Stimulated activated CD4-positive, alpha-beta T cell treated with anti-CD3 and anti-CD28 coated beads, Interleukin-2, amount 100 ng/mL, for 48 hours (primary cell): ENCODE data around the gene IFNA16.
A peak's percentile ranks its signal among the peaks of the same experiment; 100 is the strongest.
"Not testable (repeated sequence)": the region's sequence is repeated elsewhere in the genome, so short reads cannot be mapped to it uniquely, and the experiment has no call there.

Experiments
- DNase-seq, 2 donors: peaks; one replicate each; pipeline ENCODE4 v3.0.0-alpha.2; 2020

IFNA16 gene

DNA sequence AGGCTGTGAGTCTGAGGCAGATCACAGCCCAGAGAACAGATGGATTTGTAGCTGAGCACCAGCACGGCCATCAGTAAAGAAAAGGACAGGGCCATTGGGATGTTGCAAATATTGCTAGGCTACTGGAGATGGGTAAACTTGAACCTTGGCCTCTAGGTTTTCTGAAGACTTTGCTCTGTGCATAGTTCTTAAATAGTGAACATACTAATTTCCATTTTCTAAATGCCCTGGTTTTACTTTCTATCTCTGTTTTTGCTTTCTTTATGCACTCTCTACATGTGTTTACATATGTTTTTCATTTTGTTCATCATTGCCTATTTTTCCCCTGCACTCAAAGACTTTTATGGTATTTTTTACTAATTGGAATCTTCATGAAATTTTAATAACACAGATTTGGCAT is at the start of gene IFNA16:
IFNA16 (minus strand) TSS at position 101 of the 400 bp plus-strand sequence; CDS start at position 95, 6 bp downstream.
- not testable (repeated sequence) for DNase-seq

DNA sequence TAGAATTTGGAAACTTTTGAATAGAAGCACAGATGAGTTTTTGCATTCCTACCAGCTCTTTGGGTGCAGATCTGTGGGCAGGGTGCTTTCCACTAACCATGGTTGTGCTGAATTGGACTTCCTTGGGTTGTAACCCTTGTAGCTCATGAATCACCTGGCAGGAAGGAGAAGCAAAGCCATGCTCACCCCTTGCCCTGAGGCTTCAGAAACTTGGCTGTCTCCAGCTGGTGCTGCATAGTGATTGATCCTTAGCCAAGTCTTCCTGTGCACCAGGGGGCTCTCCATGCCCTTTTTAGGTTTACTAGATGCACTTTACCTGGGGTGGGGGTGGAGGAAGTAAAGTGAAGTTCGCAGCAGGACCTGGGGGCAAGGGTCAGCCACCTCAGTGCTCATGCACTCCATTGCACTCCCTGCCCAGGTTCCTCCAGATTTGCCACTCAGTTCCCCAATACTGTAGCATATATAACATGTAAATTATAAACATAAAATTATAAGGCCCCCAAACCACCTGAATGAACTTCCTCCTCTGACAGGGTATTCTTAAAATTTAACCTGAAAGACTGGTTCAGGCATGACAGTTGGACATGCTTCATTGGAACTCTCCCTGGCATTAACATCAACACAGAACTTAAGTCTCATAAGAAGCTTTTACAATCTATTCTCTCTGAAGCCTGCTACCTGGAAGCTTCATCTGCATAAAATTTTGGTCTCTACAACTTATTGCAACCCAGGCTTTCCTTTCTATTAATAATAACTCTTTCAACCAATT is 48.5 kb upstream of the IFNA16 start:
- DNase-seq: no peak

DNA sequence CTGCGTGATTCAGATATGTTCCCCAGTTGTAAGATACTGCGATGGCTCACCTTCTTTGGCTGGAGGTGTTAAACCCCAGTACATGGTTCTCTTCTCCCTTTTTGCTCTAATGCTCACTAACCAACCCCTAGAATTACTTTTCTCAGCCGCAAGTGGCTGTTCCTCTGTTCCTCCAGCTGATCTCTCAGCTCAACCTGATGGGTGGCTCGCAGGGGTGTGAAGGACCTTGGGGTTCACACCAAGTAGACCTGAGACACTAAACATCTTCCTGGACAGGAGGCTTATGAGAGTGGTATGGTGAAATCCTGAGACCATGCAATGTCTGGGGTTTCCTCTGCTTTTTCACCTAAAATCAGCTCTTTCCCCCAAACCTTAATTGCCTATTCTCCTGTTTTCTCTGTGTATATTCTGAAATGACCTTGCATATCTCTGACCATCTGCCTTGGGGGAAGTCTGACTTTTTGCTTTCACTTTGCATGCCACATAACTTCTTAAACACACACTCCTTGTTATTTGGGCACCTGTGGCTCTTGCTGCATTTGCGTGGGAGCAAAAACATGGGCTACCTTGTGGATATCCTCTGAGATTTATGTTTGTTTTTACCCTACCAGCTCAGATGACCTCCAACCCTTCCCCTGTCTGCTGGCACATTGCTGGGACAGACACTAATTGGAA is 38.6 kb upstream of the IFNA16 start:
- no peak for DNase-seq

DNA sequence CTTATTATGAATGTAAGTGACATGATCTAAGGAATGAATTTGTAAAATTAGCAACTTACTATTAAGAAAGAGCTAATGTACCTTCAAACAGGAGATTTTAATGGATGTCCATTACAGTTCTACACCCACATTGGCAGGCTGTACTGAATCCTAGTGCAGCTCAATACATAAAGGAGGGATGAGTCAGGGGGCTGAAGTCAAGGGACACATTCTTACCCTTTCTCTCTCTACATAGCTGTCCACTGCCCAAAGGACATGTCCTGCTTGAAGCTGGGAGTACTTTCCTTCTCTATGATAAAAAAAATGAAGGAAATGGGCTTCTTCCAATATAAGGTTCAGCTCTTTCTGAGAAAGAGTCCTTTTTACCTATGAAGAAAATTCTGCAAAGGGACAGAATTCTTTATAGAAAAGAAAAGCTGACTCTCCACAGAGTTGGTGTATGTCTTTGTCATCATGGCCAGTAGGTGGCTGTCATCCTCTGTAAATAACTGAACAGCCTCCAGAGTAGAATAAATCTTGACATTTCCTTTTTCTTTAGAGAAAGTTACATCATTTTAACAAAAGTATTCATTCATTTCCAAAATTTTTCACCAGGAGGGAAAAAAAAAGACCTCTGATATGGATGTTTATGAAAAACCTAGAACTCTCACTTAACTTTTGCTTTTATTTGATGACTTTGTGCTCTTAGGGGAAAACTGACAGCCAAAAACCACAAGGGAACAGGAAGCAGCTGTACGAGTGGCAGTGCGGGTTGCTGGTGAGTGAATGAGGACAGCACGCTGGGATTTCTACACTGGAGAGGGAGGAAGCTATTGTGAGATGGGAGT is 35.8 kb upstream of the IFNA16 start:
- DNase-seq: no peak

DNA sequence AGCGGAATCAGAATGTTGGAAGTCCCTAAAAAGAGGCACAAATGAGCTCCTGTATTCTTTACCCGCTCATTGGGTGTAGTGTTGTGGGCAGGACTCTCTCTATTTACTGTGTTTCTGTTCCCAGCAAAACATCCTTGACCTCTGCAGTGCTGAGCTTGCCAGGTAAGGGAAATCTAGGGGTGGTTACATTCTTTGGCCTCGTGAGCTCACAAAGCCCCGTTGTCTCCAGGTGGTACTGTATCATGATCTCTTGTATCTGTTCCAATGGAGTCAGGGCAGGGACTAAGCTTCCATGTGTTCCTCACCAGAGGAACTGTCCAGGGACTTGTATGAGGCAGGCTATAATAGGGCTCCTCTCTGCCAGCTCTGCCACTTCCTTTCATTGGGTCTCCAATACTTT is 34.5 kb upstream of the IFNA16 start:
- no peak for DNase-seq

DNA sequence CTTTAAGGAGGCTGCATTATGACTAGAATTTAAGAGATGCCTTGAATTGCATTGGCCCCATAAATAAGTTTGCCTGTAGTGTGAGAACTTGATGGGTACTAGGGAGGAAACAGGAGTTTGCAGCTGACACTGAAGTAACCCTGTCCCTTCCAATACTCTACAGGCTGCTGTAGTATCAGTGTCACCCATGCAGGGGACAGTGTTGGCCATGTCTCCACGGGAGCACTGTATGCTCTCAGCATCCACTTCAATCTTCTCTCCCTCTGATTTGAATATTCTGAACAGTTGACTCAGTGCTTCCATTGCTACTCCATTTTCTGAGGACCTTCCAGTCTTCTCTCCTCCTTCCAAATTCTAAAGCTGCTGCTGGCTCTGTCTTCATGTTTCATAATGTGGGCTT is 34.1 kb upstream of the IFNA16 start:
- no peak for DNase-seq

DNA sequence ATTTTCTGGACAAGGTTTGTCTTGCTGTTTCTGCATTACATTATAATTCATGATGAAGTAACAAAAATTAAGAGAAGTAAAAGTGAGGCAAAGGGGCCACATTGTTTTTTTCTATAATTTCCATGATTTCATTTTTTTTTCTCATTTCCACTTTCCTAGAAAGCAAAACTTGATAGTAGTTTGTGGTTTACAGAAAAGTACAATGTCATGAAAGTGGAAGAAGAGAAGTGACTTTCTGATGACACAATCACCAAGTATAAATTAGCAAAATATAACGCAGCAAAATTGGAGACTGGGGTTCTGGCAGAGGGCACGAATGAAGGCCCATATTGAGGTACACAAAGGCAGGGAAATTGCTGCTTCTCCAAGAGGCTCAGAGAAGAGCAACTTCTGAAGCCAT is 27.7 kb upstream of the IFNA16 start:
- no peak for DNase-seq

DNA sequence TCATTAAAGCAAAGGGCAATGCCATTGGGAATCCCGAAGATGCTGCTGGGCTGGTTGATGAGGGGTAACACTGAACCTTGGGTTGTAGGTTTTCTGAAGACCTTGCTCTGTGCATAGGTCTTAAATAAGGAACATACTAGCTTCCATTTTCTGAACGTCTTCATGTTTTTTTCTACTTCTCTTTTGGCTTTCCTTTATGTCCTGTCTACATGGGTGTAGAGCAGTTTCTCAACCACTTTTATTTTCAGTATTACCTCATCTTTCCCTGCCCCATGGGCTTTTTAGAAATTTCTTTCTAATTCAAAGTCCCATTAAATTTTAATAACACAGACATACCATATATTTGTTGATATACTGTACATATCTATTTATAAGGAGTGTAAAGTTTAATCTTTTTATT is 22.8 kb upstream of the IFNA16 start, which contains the start of gene IFNA14:
IFNA14 (minus strand) TSS at position 95 of the 400 bp plus-strand sequence; CDS start at position 25, 70 bp downstream.
- DNase-seq: no peak

DNA sequence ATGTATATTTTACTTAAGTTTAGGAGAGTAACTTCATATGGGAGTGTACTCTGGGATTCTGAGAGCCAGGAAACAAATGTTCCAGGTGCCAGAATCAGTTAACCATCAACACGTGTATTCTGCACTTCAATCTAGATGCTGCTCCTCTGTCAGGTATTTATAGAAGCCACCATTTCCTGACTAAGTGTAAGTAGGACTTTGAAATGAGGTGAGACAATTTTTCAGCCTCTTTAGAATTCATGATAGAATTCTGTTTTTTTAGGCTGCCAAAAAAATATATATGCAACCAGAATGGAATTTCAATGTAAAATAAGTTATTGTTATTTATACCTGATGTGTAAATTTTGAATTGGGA is 19.2 kb upstream of the IFNA16 start:
- not testable (repeated sequence) for DNase-seq

DNA sequence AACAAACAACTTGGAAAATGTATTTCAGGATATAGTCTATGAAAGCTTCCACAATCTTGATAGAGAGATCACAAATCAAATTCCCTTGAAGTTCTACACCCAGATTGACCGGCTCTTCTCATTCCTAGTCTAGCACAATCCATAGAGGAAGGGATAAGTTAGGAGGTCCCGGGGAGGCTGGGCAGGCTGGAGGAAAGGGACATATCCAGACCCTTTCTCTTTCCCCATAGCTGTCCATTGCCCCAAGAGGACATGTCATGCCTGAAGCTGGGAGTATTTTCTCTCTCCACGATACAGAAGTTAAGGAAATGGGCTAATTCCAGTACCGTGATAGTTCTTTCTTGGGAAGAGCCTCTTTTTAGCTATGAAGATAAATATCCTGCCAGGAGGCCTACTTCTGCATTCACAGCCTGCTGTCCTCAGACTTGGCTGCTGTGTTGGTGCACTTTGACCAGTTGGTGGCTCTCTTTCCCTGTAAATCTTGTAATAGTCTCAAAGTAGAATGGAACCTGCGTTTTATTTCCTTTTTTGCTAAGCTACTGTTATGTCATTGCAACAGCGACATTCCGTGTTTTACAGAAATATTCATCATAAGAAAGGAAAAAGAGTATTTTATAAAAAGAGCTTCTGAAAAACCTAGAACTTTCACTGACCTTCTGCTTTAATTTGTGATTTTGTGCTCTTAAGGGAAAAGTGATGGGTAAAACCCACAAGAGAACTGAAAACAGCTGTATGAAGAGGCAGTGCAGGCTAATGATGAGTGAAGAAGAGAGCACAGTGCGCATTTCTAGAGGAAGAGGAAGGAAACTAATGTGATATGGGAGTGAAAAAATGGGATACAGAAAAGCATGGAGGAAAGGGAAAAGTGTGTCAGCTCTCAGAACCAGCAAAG is 18.6 kb upstream of the IFNA16 start:
- peak in 1 of 2 donors; percentile 5 for DNase-seq

DNA sequence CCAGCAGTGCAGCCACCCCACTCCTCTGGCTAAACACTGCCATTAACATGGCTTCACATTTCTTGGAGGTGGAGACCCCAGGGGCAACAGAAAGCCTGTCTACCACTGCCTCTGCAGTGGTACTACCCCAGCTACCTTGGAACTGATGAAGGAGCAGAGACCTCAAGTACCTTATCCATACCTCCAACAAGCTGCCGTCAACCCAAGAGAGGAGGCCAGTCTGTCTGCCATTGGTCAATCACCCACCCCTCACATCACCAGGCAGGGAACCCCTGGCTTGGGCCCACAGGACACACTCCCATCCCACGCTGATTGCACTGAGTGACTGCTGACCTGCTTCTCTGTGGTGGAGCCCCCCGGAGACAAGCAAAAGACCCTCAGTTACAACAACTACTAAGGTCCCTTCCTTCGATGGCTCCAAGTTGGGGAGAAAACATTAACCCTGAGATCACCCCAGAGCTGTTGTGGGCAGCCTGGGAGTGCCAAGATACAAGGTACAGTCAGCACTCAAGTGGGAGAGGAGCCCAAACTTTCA is 17.1 kb upstream of the IFNA16 start:
- DNase-seq: no peak

DNA sequence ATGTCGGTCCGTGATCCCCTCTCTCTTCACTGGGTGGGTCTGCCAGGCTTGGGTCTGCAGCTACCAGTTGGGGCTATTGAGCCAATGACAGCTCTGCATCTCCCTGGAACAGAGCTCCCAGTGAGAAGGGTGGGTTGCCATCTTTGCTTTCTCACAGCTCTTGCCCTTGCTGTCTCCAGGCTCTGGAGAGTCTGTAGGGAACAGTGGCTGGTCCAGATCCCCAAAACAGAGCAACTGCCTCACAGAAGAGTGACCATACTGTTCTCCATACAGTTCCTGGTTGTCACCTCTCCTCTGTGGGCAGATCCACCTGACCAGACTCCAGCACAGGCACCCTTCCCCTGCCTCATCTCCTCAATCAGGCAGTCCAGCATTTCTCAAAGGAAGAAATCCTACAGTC is 16.1 kb upstream of the IFNA16 start:
- DNase-seq: no peak

DNA sequence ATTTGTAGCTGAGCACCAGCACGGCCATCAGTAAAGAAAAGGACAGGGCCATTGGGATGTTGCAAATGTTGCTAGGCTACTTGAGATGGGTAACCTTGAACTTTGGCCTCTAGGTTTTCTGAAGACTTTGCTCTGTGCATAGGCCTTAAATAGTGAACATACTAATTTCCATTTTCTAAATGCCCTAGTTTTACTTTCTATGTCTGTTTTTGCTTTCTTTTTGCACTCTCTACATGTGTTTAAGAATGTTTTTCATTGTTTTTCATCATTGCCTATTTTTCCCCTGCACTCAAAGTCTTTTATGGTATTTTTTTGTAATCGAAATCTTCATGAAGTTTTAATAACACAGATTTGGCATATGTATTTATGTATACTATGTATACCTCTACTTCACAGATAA is 11.0 kb upstream of the IFNA16 start, which contains the start of gene IFNA17:
IFNA17 (minus strand) TSS at position 101 of the 400 bp plus-strand sequence; CDS start at position 52, 49 bp downstream.
- DNase-seq: no peak

DNA sequence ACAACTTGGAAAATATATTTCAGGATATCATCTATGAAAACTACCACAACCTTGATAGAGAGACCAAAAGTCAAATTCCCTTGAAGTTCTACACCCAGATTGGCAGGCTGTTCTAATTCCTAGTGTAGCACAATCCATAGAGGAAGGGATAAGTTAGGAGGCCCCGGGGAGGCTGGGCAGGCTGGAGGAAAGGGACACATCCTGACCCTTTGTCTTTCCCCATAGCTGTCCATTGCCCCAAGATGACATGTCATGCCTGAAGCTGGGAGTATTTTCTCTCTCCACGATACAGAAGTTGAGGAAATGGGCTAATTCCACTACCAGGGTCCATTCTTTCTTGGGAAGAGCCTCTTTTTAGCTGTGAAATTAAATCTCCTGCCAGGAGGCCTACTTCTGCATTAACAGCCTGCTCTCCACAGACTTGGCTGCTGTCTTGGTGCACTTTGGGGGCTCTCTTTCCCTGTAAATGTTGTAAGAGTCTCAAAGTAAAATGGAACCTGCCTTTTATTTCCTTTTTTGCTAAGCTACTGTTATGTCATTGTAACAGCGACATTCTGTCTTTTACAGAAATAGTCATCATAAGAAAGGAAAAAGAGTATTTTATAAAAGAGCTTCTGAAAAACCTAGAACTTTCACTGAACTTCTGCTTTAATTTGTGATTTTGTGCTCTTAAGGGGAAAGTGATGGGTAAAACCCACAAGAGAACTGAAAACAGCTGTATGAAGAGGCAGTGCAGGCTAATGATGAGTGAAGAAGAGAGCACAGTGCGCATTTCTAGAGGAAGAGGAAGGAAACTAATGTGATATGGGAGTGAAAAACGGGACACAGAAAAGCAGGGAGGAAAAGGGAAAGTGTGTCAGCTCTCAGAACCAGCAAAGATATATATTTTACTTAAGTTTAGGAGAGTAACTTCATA is 3.4 kb downstream of the IFNA16 start:
- DNase-seq: not testable (repeated sequence)

DNA sequence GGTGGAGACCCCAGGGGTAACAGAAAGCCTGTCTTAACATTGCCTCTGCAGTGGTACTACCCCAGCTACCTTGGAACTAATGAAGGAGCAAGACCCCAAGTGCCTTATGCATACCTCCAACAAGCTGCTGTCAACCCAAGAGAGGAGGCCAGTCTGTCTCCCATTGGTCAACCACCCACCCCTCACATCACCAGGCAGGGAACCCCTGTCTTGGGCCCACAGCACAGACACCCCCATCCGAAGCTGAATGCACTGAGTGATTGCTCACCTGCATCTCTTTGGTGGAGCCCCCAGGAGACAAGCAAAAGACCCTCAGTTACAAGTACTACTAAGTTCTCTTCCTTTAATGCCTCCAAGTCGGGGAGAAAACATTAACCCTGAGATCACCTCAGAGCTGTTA is 5.0 kb downstream of the IFNA16 start:
- DNase-seq: not testable (repeated sequence)

DNA sequence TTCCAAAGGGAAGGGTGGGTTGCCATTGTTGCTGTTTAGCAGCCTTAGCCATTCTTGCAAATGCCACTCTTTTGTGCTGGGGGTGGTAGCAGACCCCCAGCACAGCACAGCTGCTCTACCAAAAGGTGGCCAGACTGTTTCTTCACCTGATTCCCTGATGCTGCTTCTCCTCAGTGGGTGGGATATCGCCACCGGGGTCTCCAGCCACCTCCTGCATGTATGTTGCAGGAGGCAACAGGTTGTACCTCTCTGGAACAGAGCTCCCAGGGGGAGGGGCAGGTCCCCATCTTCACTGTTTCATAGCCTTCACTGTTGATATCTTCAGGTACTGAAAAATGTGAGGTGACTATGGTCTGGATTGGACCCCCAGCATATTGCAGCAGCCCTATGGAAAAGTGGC is 6.3 kb downstream of the IFNA16 start:
- DNase-seq: not testable (repeated sequence)

DNA sequence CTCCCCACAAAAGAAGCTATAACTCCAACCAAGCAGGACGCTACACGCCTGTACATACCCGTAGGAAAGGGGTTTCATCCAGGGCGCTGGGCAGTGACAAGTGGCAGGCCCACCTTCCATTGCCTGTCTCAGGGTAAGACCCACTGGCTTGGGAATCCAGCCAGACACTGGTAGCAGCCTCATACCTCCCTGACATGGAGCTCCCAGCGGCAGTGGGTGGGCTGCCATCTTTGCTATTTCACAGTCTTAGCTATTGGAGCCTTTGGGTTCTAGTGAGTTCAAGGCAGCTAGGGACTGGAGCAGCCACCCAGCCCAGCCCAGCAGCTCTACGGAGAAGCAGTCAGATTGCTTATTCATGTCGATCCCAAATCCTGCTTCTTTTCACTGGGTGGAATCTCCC is 6.8 kb downstream of the IFNA16 start:
- no peak for DNase-seq

DNA sequence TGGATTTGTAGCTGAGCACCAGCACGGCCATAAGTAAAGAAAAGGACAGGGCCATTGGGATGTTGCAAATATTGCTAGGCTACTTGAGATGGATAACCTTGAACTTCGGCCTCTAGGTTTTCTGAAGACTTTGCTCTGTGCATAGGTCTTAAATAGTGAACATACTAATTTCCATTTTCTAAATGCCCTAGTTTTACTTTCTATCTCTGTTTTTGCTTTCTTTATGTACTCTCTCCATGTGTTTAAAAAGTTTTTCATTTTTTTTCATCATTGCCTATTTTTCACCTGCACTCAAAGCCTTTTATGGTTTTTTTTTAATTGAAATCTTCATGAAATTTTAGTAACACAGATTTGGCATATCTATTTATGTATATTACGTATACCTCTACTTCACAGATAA is 10.1 kb downstream of the IFNA16 start, which contains the start of gene IFNA10:
IFNA10 (minus strand) TSS at position 101 of the 400 bp plus-strand sequence; CDS start at position 55, 46 bp downstream.
- DNase-seq: not testable (repeated sequence)

DNA sequence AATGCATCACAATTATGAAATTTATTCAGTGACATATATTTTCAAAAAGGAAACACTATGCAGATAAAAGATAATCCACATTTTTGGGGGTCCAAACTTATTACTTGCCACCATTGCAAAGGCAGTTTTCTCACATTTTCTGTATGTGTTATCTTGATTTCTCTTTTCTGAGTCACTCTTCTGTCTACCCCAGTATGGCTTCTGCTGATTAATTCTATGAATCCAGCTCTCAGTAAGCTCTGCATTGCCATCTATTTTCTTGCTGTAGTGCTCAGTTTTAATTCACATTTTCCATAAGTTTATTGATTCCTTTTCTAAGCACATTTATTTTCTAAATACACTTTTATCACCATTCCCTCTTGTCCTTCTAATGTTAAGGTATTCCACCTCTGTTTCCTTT is 11.9 kb downstream of the IFNA16 start:
- DNase-seq: no peak

DNA sequence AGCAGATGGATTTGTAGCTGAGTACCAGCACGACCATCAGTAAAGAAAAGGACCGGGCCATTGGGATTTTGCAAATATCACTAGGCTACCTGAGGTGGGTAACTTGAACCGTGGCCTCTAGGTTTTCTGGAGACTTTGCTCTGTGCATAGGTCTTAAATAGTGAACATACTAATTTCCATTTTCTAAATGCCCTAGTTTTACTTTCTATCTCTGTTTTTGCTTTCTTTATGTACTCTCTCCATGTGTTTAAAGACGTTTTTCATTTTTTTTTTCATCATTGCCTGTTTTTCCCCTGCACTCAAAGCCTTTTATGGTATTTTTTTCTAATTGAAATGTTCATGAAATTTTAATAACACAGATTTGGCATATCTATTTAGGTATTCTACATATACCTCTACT is 15.0 kb downstream of the IFNA16 start, which contains the start of gene IFNA7:
IFNA7 (minus strand) TSS at position 101 of the 400 bp plus-strand sequence; CDS start at position 61, 40 bp downstream.
- DNase-seq: not testable (repeated sequence)
